ENCODE measurements around the gene KREMEN2. TPM values are rescaled to one million over a fixed set of nuclear protein-coding genes. Genes with fewer than 3 reads are reported as not detected.

KREMEN2 gene
- total and polyA plus RNA-seq, 9 of the 15 experiments (the other 6 are each of a cell fraction or from before 2014, with no cell fraction given): 0.04 to 7.7 (median 1.5) TPM; not detected in 1

DNA sequence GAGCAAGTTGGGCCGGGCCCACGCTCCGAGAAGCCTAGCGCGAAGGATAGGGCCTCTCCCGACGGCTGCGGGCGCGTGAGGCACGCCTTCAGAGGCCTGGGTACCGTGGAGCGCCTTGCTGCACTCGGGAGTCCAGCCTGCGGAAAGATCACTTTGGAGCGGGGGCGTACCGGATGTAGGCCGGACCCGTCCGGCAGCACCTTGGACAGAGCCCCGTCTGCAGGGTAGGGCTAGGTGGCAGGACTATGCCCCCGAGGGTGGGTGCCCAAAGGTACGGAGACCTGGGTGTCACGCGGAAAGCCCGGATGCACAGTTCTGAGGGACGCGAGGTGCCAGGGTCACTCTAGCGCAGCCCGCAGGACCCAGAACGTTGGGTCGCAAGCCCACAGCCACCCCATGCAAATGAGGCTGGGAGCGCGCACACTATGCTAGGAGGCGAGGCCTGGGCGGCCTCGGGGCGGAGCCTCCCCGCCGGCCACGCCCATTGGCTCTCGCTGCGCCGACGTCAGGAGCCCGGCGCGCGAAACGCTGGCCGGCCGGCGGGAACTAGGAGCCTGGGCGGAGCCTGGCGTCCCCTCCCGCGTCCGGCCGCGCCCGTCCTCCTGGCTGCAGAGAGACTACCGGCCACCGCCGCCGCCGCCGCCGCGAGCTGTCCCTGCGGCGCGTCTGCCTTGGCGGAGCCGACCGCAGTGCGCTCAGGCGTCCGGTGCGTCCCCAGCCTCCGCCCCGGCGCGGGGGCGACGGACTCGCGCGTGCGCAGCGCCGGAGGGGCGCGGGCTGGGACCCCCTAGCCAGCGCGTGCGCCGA lies 4.9 kb downstream of the KREMEN2 start, which contains the start of gene PAQR4 (continued):
- no peak for TF ChIP-seq ZNF224 (CRISPR knock-in tag; IDR thresholded peaks at IDR 0.05)
- no peak for TF ChIP-seq MCM3 (IDR thresholded peaks at IDR 0.05)
- peak; percentile 52; the same call in 1 of the 2 replicates for TF ChIP-seq NR3C1 (CRISPR knock-in tag; IDR thresholded peaks at IDR 0.05)
- no peak for TF ChIP-seq SAFB2 (IDR thresholded peaks at IDR 0.05; ENCODE audit: borderline replicate concordance, low read depth, low read length, severe bottlenecking)
- peak; percentile 11; the same call in 1 of the 2 replicates for TF ChIP-seq TCF7 (IDR thresholded peaks at IDR 0.05; ENCODE audit: borderline replicate concordance)
- TF ChIP-seq ZNF134 (CRISPR knock-in tag; conservative IDR thresholded peaks at IDR 0.05): no peak
- no peak for TF ChIP-seq SRSF9 (IDR thresholded peaks at IDR 0.05; ENCODE audit: borderline replicate concordance, low read depth, low read length)
- 0 out of 2 replicates have a peak, but pooled peaks have one; percentile 62 for TF ChIP-seq MED1 (CRISPR knock-in tag; IDR thresholded peaks at IDR 0.05; ENCODE audit: borderline replicate concordance)
- TF ChIP-seq POLR3A (IDR thresholded peaks at IDR 0.05; ENCODE audit: borderline replicate concordance, extremely low read depth, insufficient read depth, insufficient read length): no peak
- TF ChIP-seq BCL6 (CRISPR knock-in tag; IDR thresholded peaks at IDR 0.05): no peak
- TF ChIP-seq MAX (CRISPR knock-in tag; IDR thresholded peaks at IDR 0.05): peak; percentile 77
- TF ChIP-seq KAT7 (CRISPR knock-in tag; IDR thresholded peaks at IDR 0.05; ENCODE audit: borderline replicate concordance): peak; percentile 87; the same call in 1 of the 2 replicates
- TF ChIP-seq SP1 (CRISPR knock-in tag; IDR thresholded peaks at IDR 0.05): peak; percentile 95
- TF ChIP-seq POLR2B (IDR thresholded peaks at IDR 0.05; ENCODE audit: low read depth, partially characterized antibody): no peak
- TF ChIP-seq ELF1 (tag; IDR thresholded peaks at IDR 0.05): no peak
- no peak for TF ChIP-seq NFE2 (IDR thresholded peaks at IDR 0.05; ENCODE audit: low read depth)
- no peak for TF ChIP-seq ZNF444 (CRISPR knock-in tag; IDR thresholded peaks at IDR 0.05)
- TF ChIP-seq ZNF830 (CRISPR knock-in tag; IDR thresholded peaks at IDR 0.05): 0 out of 2 replicates have a peak, but pooled peaks have one; percentile 41
- no peak for TF ChIP-seq SMARCA5 (IDR thresholded peaks at IDR 0.05)
- TF ChIP-seq ZNF146 (CRISPR knock-in tag; IDR thresholded peaks at IDR 0.05; ENCODE audit: unreplicated experiment): no peak
- peak; percentile 47; the same call in 1 of the 2 replicates for TF ChIP-seq TRIM28 (IDR thresholded peaks at IDR 0.05)
- no peak for TF ChIP-seq ZC3H8 (IDR thresholded peaks at IDR 0.05)
- TF ChIP-seq ATF6 (CRISPR knock-in tag; IDR thresholded peaks at IDR 0.05): peak; percentile 74; the same call in 1 of the 2 replicates
- peak; percentile 98 for TF ChIP-seq EGR1 (conservative IDR thresholded peaks at IDR 0.05)
- peak; percentile 67; the same call in 1 of the 2 replicates for TF ChIP-seq HIVEP1 (CRISPR knock-in tag; IDR thresholded peaks at IDR 0.05)
- peak; percentile 80 for TF ChIP-seq ZFX (CRISPR knock-in tag; IDR thresholded peaks at IDR 0.05)
- no peak for TF ChIP-seq HSF4 (CRISPR knock-in tag; IDR thresholded peaks at IDR 0.05; ENCODE audit: borderline replicate concordance)
- TF ChIP-seq ATF3 (IDR thresholded peaks at IDR 0.05): no peak
- peak; percentile 80; the same call in 1 of the 2 replicates for TF ChIP-seq ATF3 (CRISPR knock-in tag; conservative IDR thresholded peaks at IDR 0.05)

Data from K562 (cell line).